Hepatocyte (in vitro differentiated cells): Measurements from ENCODE around the gene LIPT2. TPM values are rescaled to one million over a fixed set of nuclear protein-coding genes. Genes with fewer than 3 reads are reported as not detected.
A peak's percentile ranks its signal among the peaks of the same experiment; 100 is the strongest.

Source experiments
- DNase-seq: peaks from one replicate; pipeline ENCODE4 v3.0.0-alpha.2; 2016; ENCODE audit warnings: low spot score
- H2AFZ ChIP-seq: fragments of 200-600 bp; sonication (generic); 2 replicates; pipeline ENCODE4 v1.6.0; 2016; ENCODE audit warnings: antibody characterized with exemption, mild to moderate bottlenecking
- H3K27ac ChIP-seq: fragments of 200-600 bp; sonication (generic); 2 replicates; pipeline ENCODE4 v1.5.1; 2016; ENCODE audit warnings: mild to moderate bottlenecking
- H3K27me3 ChIP-seq: fragments of 200-600 bp; sonication (generic); 2 replicates; pipeline ENCODE4 v1.6.1; 2016
- H3K36me3 ChIP-seq: fragments of 200-600 bp; sonication (generic); replicated peaks from 2 replicates; pipeline ENCODE4 v1.5.1; 2016; ENCODE audit warnings: low read depth; ENCODE audit not compliant: insufficient read depth
- H3K4me1 ChIP-seq: fragments of 200-600 bp; sonication (generic); 2 replicates; pipeline ENCODE4 v1.5.1; 2016; ENCODE audit warnings: mild to moderate bottlenecking, moderate library complexity; ENCODE audit not compliant: insufficient read depth
- H3K4me2 ChIP-seq: fragments of 200-600 bp; sonication (generic); 2 replicates; pipeline ENCODE4 v1.6.0; 2016
- H3K4me3 ChIP-seq: fragments of 200-600 bp; sonication (generic); 2 replicates; pipeline ENCODE4 v1.5.1; 2016; ENCODE audit warnings: mild to moderate bottlenecking
- H3K79me2 ChIP-seq: fragments of 200-600 bp; sonication (generic); 2 replicates; pipeline ENCODE4 v1.6.0; 2017; ENCODE audit warnings: mild to moderate bottlenecking
- H3K9me2 ChIP-seq: fragments of 200-600 bp; sonication (generic); replicated peaks from 2 replicates; pipeline ENCODE4 v1.6.0; 2017; ENCODE audit warnings: mild to moderate bottlenecking; ENCODE audit not compliant: insufficient read depth
- H3K9me3 ChIP-seq: fragments of 200-600 bp; sonication (generic); 2 replicates; pipeline ENCODE4 v1.5.1; 2016; ENCODE audit warnings: low read depth, mild to moderate bottlenecking
- H4K20me1 ChIP-seq: fragments of 200-600 bp; sonication (generic); 2 replicates; pipeline ENCODE4 v1.6.0; 2016; ENCODE audit warnings: mild to moderate bottlenecking; ENCODE audit not compliant: insufficient read depth, poor library complexity, severe bottlenecking
- CTCF ChIP-seq: fragments of 200-600 bp; sonication (generic); IDR thresholded peaks from 2 replicates; pipeline ENCODE4 v1.5.1; 2016; ENCODE audit warnings: antibody characterized with exemption, mild to moderate bottlenecking; ENCODE audit not compliant: poor library complexity
- EZH2 ChIP-seq: fragments of 200-600 bp; sonication (generic); IDR thresholded peaks from 2 replicates; pipeline ENCODE4 v1.6.1; 2016; ENCODE audit warnings: antibody characterized with exemption, mild to moderate bottlenecking, borderline replicate concordance
- EZH2phosphoT487 ChIP-seq: fragments of 200-600 bp; sonication (generic); IDR thresholded peaks from one replicate; pipeline ENCODE4 v1.6.1; 2018; ENCODE audit warnings: antibody characterized with exemption, mild to moderate bottlenecking, low read depth, moderate library complexity; ENCODE audit not compliant: unreplicated experiment, severe bottlenecking
- WGBS: methylation state at CpG from one replicate; pipeline ENCODE4 v1.1.6; 2016; ENCODE audit warnings: low lambda C conversion rate; ENCODE audit errors: missing lambda C conversion rate; 5-methylcytosine and 5-hydroxymethylcytosine counted together
- polyA plus RNA-seq: library from polyadenylated mRNA; unstranded; fragments of >200 nt; fragmentation: Nextera tagmentation; extraction: Ambion mirVana; gene quantifications from 2 replicates; pipeline ENCODE4 v1.2.1, GENCODE V29; 2016
- total RNA-seq: library from RNA; depleted of rRNA; stranded (reverse); fragments of >200 nt; gene quantifications from 2 replicates; pipeline ENCODE4 v1.2.3, GENCODE V29; 2014

LIPT2 gene
- total RNA-seq, result 9.8 and 14.3 TPM in 2 replicates
- 9.2 and 12.4 TPM in 2 replicates for polyA plus RNA-seq

- H3K79me2 ChIP-seq, result peaks cover 5% of the 10 kb centered on the region
- H3K27me3 ChIP-seq, result no peaks in the 10 kb centered on the region
- H3K27ac ChIP-seq, result peak within 1 kb of the TSS; percentile 98
- H3K36me3 ChIP-seq, result no peaks in the 10 kb centered on the region
- H4K20me1 ChIP-seq, result no peaks in the 10 kb centered on the region
- peak within 1 kb of the TSS; percentile 55 for H3K4me3 ChIP-seq
- H3K4me2 ChIP-seq, result peak within 1 kb of the TSS; percentile 84
- no peaks in the 10 kb centered on the region for H3K9me2 ChIP-seq
- DNase-seq, result peak; percentile 99
- WGBS, result under 1% methylated on average over 80 of the region's 94 CpGs
- H3K9me3 ChIP-seq, result no peaks in the 10 kb centered on the region
- H2AFZ ChIP-seq, result peak within 1 kb of the TSS; percentile 88
- no peak for TF ChIP-seq EZH2phosphoT487
- peak; percentile 0 for TF ChIP-seq CTCF
- TF ChIP-seq EZH2, result no peak
- H3K4me1 ChIP-seq, result no peaks in the 10 kb centered on the region
Measured at GRCh38 chr11:74492974-74493790, at the start of gene LIPT2. Gene LIPT2 (minus strand): TSS chr11:74493724. CDS start chr11:74493703, 21 bp downstream.

GRCh38 chr11:74541466-74541865, 47.9 kb upstream of the LIPT2 start:
- Histone ChIP-seq H3K27me3 (no peaks in the 10 kb centered on the region), H2AFZ (no peak overlapping the region), H3K9me2 (no peaks in the 10 kb centered on the region), H3K27ac (no peak overlapping the region), H3K4me2 (no peak overlapping the region), H3K9me3 (no peaks in the 10 kb centered on the region), H3K4me3 (no peak overlapping the region), H3K79me2 (no peaks in the 10 kb centered on the region), H3K4me1 (no peaks in the 10 kb centered on the region), H4K20me1 (no peaks in the 10 kb centered on the region), H3K36me3 (no peaks in the 10 kb centered on the region)
- no peak for DNase-seq
- 91% methylated on average over 10 of the region's 10 CpGs for WGBS
- TF ChIP-seq CTCF, result no peak
- no peak for TF ChIP-seq EZH2phosphoT487

- no peak for TF ChIP-seq CTCF
- no peak for TF ChIP-seq EZH2
- no peak for TF ChIP-seq EZH2phosphoT487
- H2AFZ ChIP-seq, result no peak overlapping the region
- no peaks in the 10 kb centered on the region for H4K20me1 ChIP-seq
- no peaks in the 10 kb centered on the region for H3K4me1 ChIP-seq
- DNase-seq, result no peak
- no peaks in the 10 kb centered on the region for H3K36me3 ChIP-seq
- WGBS, result 94% methylated on average over 9 of the region's 9 CpGs
- no peaks in the 10 kb centered on the region for H3K79me2 ChIP-seq
- H3K4me3 ChIP-seq, result no peak overlapping the region
- H3K9me2 ChIP-seq, result no peaks in the 10 kb centered on the region
- no peak overlapping the region for H3K27ac ChIP-seq
- no peak overlapping the region for H3K4me2 ChIP-seq
- no peaks in the 10 kb centered on the region for H3K9me3 ChIP-seq
- H3K27me3 ChIP-seq, result no peaks in the 10 kb centered on the region
Measured at GRCh38 chr11:74540270-74540669, 46.7 kb upstream of the LIPT2 start.
